Thyroid gland (tissue), 4 donors: ENCODE measurements around the gene NAALADL2.

Experiments
- POLR2A ChIP-seq, 2 donors: fragments of 450-650 bp; IDR thresholded peaks; one replicate each; pipeline ENCODE4 v1.6.1; 2017; ENCODE audit warnings: antibody characterized with exemption in 2 of 2, mild to moderate bottlenecking in 2 of 2, moderate library complexity in 1 of 2
- TF ChIP-seq, protein P1 (sequence below), 6 experiments: fragments of 200-600 bp in 3 of 6; fragments of 450-650 bp in 3 of 6; sonication (generic) in 3 of 6; IDR thresholded peaks; one replicate each; pipeline ENCODE4 v1.5.1; 2016 to 2019; ENCODE audit warnings: antibody characterized with exemption in 6 of 6, mild to moderate bottlenecking in 2 of 6, inconsistent platforms in 1 of 6, moderate library complexity in 1 of 6

DNA sequence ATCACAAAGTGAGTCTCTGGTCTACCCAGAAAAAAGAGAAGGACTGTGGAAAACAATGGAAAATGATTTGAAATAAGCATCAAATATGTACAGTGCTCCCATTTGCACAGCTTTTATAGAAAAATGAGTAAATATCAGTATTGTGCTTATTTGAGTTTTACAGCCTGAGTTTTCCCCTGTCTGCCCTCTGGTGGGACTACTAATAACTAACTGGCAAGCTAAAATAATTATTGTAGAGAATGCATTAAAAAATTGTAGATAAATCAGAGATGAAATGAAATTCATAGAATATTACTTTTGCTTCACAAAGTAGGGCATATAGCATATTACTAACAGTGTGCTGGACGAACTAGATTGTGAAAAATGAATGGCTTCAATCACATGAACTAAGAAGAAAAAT, 287.1 kb downstream of the NAALADL2 start:
- no peak for TF ChIP-seq POLR2A (IDR thresholded peaks at IDR 0.05)
- TF ChIP-seq, protein P1, sequence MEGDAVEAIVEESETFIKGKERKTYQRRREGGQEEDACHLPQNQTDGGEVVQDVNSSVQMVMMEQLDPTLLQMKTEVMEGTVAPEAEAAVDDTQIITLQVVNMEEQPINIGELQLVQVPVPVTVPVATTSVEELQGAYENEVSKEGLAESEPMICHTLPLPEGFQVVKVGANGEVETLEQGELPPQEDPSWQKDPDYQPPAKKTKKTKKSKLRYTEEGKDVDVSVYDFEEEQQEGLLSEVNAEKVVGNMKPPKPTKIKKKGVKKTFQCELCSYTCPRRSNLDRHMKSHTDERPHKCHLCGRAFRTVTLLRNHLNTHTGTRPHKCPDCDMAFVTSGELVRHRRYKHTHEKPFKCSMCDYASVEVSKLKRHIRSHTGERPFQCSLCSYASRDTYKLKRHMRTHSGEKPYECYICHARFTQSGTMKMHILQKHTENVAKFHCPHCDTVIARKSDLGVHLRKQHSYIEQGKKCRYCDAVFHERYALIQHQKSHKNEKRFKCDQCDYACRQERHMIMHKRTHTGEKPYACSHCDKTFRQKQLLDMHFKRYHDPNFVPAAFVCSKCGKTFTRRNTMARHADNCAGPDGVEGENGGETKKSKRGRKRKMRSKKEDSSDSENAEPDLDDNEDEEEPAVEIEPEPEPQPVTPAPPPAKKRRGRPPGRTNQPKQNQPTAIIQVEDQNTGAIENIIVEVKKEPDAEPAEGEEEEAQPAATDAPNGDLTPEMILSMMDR (IDR thresholded peaks at IDR 0.05) = peak in 1 of 6 experiments; percentile 10
